K562 (cell line): Measurements from ENCODE around the gene PRKAR2B. TPM values are rescaled to one million over a fixed set of nuclear protein-coding genes. Genes with fewer than 3 reads are reported as not detected.

Experiments used
- ATAC-seq: fragments of 200-7000 bp; cut with Tn5 transposase; 3 replicates; pipeline ENCODE4 v1.9.1; 2020; ENCODE audit warnings: moderate library complexity
- BruUV-seq: library from RNA; stranded (reverse); fragments of 400-500 nt; replicated peaks from 2 replicates; lab custom pipeline; 2021; lab: Mats Ljungman, UMichigan
- CTCF ChIA-PET: fragments of 300-600 bp; formaldehyde crosslinking; extraction: SDS; loops from one replicate; lab custom pipeline; 2021; ENCODE audit warnings: low intra/inter-chr PET ratio; lab: Yijun Ruan, JAX
- POLR2A ChIA-PET: fragments of 300-600, 350-650 bp; sonication (Branson Sonifier 250); formaldehyde crosslinking; extraction: SDS; loops from one replicate; lab custom pipeline; 2021; ENCODE audit warnings: antibody characterized with exemption, inconsistent platforms; lab: Yijun Ruan, JAX
- DNase-seq, 4 experiments: peaks; one replicate each; pipeline versions ENCODE4 v3.0.0 to v3.0.0-alpha.2; 2011 to 2018; ENCODE audit warnings: low spot score in 3 of 4, mixed read lengths in 3 of 4; ENCODE audit errors: extremely low read depth in 1 of 4
- FAIRE-seq: peaks from 2 replicates; lab custom pipeline; 2011; peaks lifted over from hg19 to GRCh38; lab: Jason Lieb, UNC
- H2AFZ ChIP-seq: 2 replicates; pipeline ENCODE4 v1.6.0; 2011; ENCODE audit warnings: low read depth, low read length, control low read depth, inconsistent platforms
- H3K27ac ChIP-seq: fragments of 200-600 bp; 3 replicates; pipeline ENCODE4 v1.8.0; 2011; ENCODE audit warnings: low read depth, mild to moderate bottlenecking, control low read depth, inconsistent platforms, low read length, moderate library complexity, mixed read lengths; ENCODE audit errors: extremely low read depth
- H3K27me3 ChIP-seq, 2 experiments: fragments of 300-600 bp in 1 of 2; 2 replicates in 1 of 2; 3 replicates in 1 of 2; pipeline versions ENCODE4 v1.6.0 to v1.8.0; 2011; ENCODE audit warnings: inconsistent platforms in 2 of 2, low read length in 2 of 2, mild to moderate bottlenecking in 1 of 2, mixed read lengths in 1 of 2, moderate library complexity in 1 of 2; ENCODE audit not compliant: control insufficient read depth in 2 of 2, insufficient read depth in 2 of 2
- H3K36me3 ChIP-seq: fragments of 300-600 bp; 3 replicates; pipeline ENCODE4 v1.8.0; 2011; ENCODE audit warnings: mild to moderate bottlenecking, low read length, inconsistent platforms; ENCODE audit not compliant: control insufficient read depth, insufficient read depth
- H3K4me1 ChIP-seq, 2 experiments: fragments of 200-600 bp in 1 of 2; replicated peaks in 1 of 2; 2 replicates in 1 of 2; 3 replicates in 1 of 2; pipeline versions ENCODE4 v1.5.1 to v1.8.0; 2011; ENCODE audit warnings: inconsistent platforms in 2 of 2, low read length in 2 of 2, mild to moderate bottlenecking in 1 of 2, mixed read lengths in 1 of 2, moderate library complexity in 1 of 2; ENCODE audit not compliant: control insufficient read depth in 2 of 2, insufficient read depth in 2 of 2
- H3K4me2 ChIP-seq: 2 replicates; pipeline ENCODE4 v1.6.1; 2011; ENCODE audit warnings: low read length, control low read depth, inconsistent platforms, mixed read lengths; ENCODE audit not compliant: insufficient read depth
- H3K4me3 ChIP-seq: fragments of 200-600 bp; sonication (generic), shearing (Covaris generic); 2 replicates; pipeline ENCODE4 v1.5.1; 2016; ENCODE audit warnings: control low read depth, inconsistent platforms
- H3K79me2 ChIP-seq: fragments of 200-600 bp; 3 replicates; pipeline ENCODE4 v1.8.0; 2011; ENCODE audit warnings: low read length, inconsistent platforms; ENCODE audit not compliant: control insufficient read depth, insufficient read depth
- H3K9ac ChIP-seq, 2 experiments: 2 replicates each; pipeline versions ENCODE4 v1.6.0 to v1.6.1; 2011; ENCODE audit warnings: low read depth in 2 of 2, low read length in 2 of 2, control low read depth in 1 of 2, inconsistent platforms in 1 of 2, mild to moderate bottlenecking in 1 of 2, mixed read lengths in 1 of 2; ENCODE audit not compliant: insufficient read depth in 1 of 2
- H3K9me1 ChIP-seq: one replicate; pipeline ENCODE4 v1.6.0; 2011; ENCODE audit warnings: inconsistent platforms, mild to moderate bottlenecking, low read length, moderate library complexity; ENCODE audit not compliant: control insufficient read depth, insufficient read depth
- H3K9me3 ChIP-seq: replicated peaks from 2 replicates; pipeline ENCODE4 v1.5.1; 2011; ENCODE audit warnings: low read depth, low read length, inconsistent platforms; ENCODE audit not compliant: control insufficient read depth, insufficient read depth
- H4K20me1 ChIP-seq: replicated peaks from 2 replicates; pipeline ENCODE4 v1.6.1; 2011; ENCODE audit warnings: low read length, inconsistent platforms, mixed read lengths; ENCODE audit not compliant: control insufficient read depth, insufficient read depth
- E4F1 ChIP-seq: fragments of 250-450 bp; sonication (Bioruptor Pico); IDR thresholded peaks from 2 replicates; pipeline ENCODE4 v1.5.0; 2021; ENCODE audit warnings: mild to moderate bottlenecking, borderline replicate concordance
- ILF3 ChIP-seq: fragments of 450-650 bp; IDR thresholded peaks from 2 replicates; pipeline ENCODE4 v1.6.1; 2018; ENCODE audit warnings: antibody characterized with exemption, mild to moderate bottlenecking, moderate library complexity, borderline replicate concordance
- LEF1 ChIP-seq: fragments of 450-650 bp; IDR thresholded peaks from 2 replicates; pipeline ENCODE4 v1.6.1; 2016; ENCODE audit warnings: mild to moderate bottlenecking
- MAFK ChIP-seq: IDR thresholded peaks from 2 replicates; pipeline ENCODE4 v1.6.1; 2011; ENCODE audit warnings: low read length, improper control_type of control experiment
- MNT ChIP-seq, 2 experiments: fragments of 450-650 bp; conservative IDR thresholded peaks; 2 replicates each; pipeline ENCODE4 v1.6.1; 2017; ENCODE audit warnings: mild to moderate bottlenecking in 2 of 2, moderate library complexity in 2 of 2
- NONO ChIP-seq, 2 experiments: fragments of 200-400 bp in 1 of 2; fragments of 450-650 bp in 1 of 2; formaldehyde crosslinking in 1 of 2; IDR thresholded peaks; 2 replicates each; pipeline ENCODE4 v1.6.1; 2017; ENCODE audit warnings: low read depth in 2 of 2, mild to moderate bottlenecking in 2 of 2, moderate library complexity in 2 of 2, low read length in 1 of 2
- POLR2G ChIP-seq: fragments of 200-400 bp; formaldehyde crosslinking; IDR thresholded peaks from 2 replicates; pipeline ENCODE4 v1.6.1; 2017; ENCODE audit warnings: low read depth, mild to moderate bottlenecking, antibody characterized with exemption, low read length, moderate library complexity
- POU5F1 ChIP-seq: fragments of 150-350 bp; IDR thresholded peaks from 2 replicates; pipeline ENCODE4 v1.6.1; 2014; ENCODE audit warnings: borderline replicate concordance, low read length, low read depth, mild to moderate bottlenecking; ENCODE audit not compliant: partially characterized antibody
- SMC3 ChIP-seq: conservative IDR thresholded peaks from 2 replicates; pipeline ENCODE4 v1.6.1; 2011; ENCODE audit warnings: low read depth, low read length, improper control_type of control experiment; ENCODE audit not compliant: insufficient read depth
- SOX6 ChIP-seq: fragments of 450-650 bp; IDR thresholded peaks from 2 replicates; pipeline ENCODE4 v1.6.1; 2014; ENCODE audit warnings: mild to moderate bottlenecking
- THRAP3 ChIP-seq: fragments of 450-650 bp; IDR thresholded peaks from 2 replicates; pipeline ENCODE4 v1.6.1; 2016; ENCODE audit warnings: mild to moderate bottlenecking, inconsistent platforms, borderline replicate concordance
- ZNF24 ChIP-seq: fragments of 450-650 bp; IDR thresholded peaks from 2 replicates; pipeline ENCODE4 v1.6.1; 2016
- ZNF584 ChIP-seq: fragments of 200-800 bp; sonication (Bioruptor generic); IDR thresholded peaks from 2 replicates; pipeline ENCODE4 v1.6.1; 2016; ENCODE audit warnings: low read depth, mild to moderate bottlenecking, missing genetic modification characterization, missing compliant biosample characterization
- ZSCAN29 ChIP-seq: fragments of 450-650 bp; IDR thresholded peaks from 2 replicates; pipeline ENCODE4 v1.6.1; 2017
- WGBS: fragments of 100-300 bp; shearing (Covaris generic); methylation state at CpG from one replicate; pipeline ENCODE4 v1.1.6; 2016; ENCODE audit warnings: low coverage, mixed read lengths; ENCODE audit not compliant: insufficient coverage; ENCODE audit errors: missing lambda C conversion rate; 5-methylcytosine and 5-hydroxymethylcytosine counted together
- in situ Hi-C: fragments of 300-500 bp; cut with MboI; formaldehyde crosslinking; loops from 4 replicates; pipeline ENCODE4 v1.15.0; 2018; ENCODE audit warnings: inconsistent platforms, mixed read lengths
- intact Hi-C: fragments of 100-400 bp; cut with micrococcal nuclease; formaldehyde crosslinking; loops from 2 replicates; pipeline ENCODE4 v1.14.2; 2022
- polyA plus RNA-seq, 8 experiments: library from polyadenylated mRNA; depleted of rRNA in 4 of 8; stranded (reverse) in 5 of 8; unstranded in 3 of 8; fragments of >200 nt; fragmentation: Nextera tagmentation in 2 of 8; fragmentation: Illumina TruSeq in 1 of 8; extraction: Ambion mirVana in 2 of 8; extraction: Trizol in 1 of 8; gene quantifications; 2 replicates each; pipeline versions ENCODE4 v1.2.1 to v1.2.3, GENCODE V29; 2011 to 2014; ENCODE audit warnings: inconsistent platforms in 1 of 8, missing spikeins in 1 of 8
- total RNA-seq, 7 experiments: library from RNA; depleted of rRNA in 6 of 7; stranded (reverse); fragments of >200 nt in 6 of 7; fragmentation: Illumina TruSeq in 2 of 7; extraction: Trizol in 2 of 7; gene quantifications; 2 replicates each; pipeline versions ENCODE4 v1.2.1 to v1.2.3, GENCODE V29; 2011 to 2021; ENCODE audit warnings: low replicate concordance in 1 of 7

Gene PRKAR2B
- total and polyA plus RNA-seq, 9 of the 15 experiments (the other 6 are each of a cell fraction or from before 2014, with no cell fraction given): 59.0 to 173 (median 129) TPM

GRCh38 chr7:107167483-107168232 lies 123.2 kb downstream of the PRKAR2B start:
- TSS peak; percentile 93 for BruUV-seq
- H2AFZ ChIP-seq: peak overlapping the region; percentile 86
- WGBS: 0% methylated on average over 15 of the region's 15 CpGs
- H3K4me1 ChIP-seq: peaks cover 5 to 16% of the 10 kb centered on the region in 2 experiments
- peaks cover 27% of the 10 kb centered on the region for H3K79me2 ChIP-seq
- H3K4me3 ChIP-seq: peak overlapping the region; percentile 74
- H3K9me3 ChIP-seq: no peaks in the 10 kb centered on the region
- no peaks in the 10 kb centered on the region; the same call in 2 of the 3 replicates for H3K36me3 ChIP-seq
- ChIA-PET POLR2A (interaction anchor here (0.6 to 4.3 kb wide), 34 partner anchors 10 to 706 kb away, joined by 3 to 35 read pairs (median 3); partner anchors contain the start of gene CBLL1), CTCF (interaction anchor here (0.6 to 0.9 kb wide), 3 partner anchors 18 to 591 kb away, joined by 3 to 7 read pairs (median 4); no protein-coding TSS in a partner anchor)
- FAIRE-seq: peak; percentile 48
- H3K9ac ChIP-seq: peak overlapping the region; percentile 77 to 89
- in situ Hi-C loops: no loop called here
- intact Hi-C loops: loop anchor here (1.0 to 5.0 kb wide), 6 partner anchors 121 to 505 kb away; partner anchors contain the start of genes CCDC71L and PIK3CG
- DNase-seq: peak; percentile 59 to 89 (median 68)
- peak overlapping the region; percentile 87 for H3K27ac ChIP-seq
- no peaks in the 10 kb centered on the region for H3K27me3 ChIP-seq
- peak overlapping the region; percentile 100 for H3K4me2 ChIP-seq
- no peaks in the 10 kb centered on the region for H3K9me1 ChIP-seq
- peak; percentile 15 for ATAC-seq
- H4K20me1 ChIP-seq: no peaks in the 10 kb centered on the region; the same call in 1 of the 2 replicates
- TF ChIP-seq SMC3 (peak; percentile 52; the same call in 1 of the 2 replicates), MAFK (0 out of 2 replicates have a peak, but pooled peaks have one; percentile 8), MNT (conservative IDR thresholded peaks at IDR 0.05) (no peak), POLR2G (0 out of 2 replicates have a peak, but pooled peaks have one; percentile 39), POU5F1 (no peak), NONO (IDR thresholded peaks at IDR 0.05; ENCODE audit: low read depth in 2 of 2, low read length in 1 of 2) (peak; percentile 0 to 19; a peak in 1 of 4 replicates), THRAP3 (no peak), SOX6 (no peak), ZNF584 (CRISPR knock-in tag) (no peak; the same call in 1 of the 2 replicates), E4F1 (CRISPR knock-in tag) (no peak), LEF1 (peak; percentile 77), ZSCAN29 (peak; percentile 46), ZNF24 (peak; percentile 30; the same call in 1 of the 2 replicates), ILF3 (no peak)
